Endothelial cell (in vitro differentiated cells): ENCODE measurements around the gene EPB42. TPM values are rescaled to one million over a fixed set of nuclear protein-coding genes. Genes with fewer than 3 reads are reported as not detected.

ENCODE experiments used
- DNase-seq: peaks from one replicate; pipeline ENCODE4 v3.0.0; 2021; ENCODE audit warnings: low spot score
- H3K27ac Mint-ChIP-seq: one replicate; pipeline ENCODE4 v1.8.0; 2021; ENCODE audit warnings: mixed read lengths, inconsistent platforms; ENCODE audit not compliant: unreplicated experiment
- H3K27me3 Mint-ChIP-seq: one replicate; pipeline ENCODE4 v1.8.0; 2021; ENCODE audit warnings: mild to moderate bottlenecking, moderate library complexity, mixed read lengths, inconsistent platforms; ENCODE audit not compliant: unreplicated experiment
- H3K36me3 Mint-ChIP-seq: one replicate; pipeline ENCODE4 v1.8.0; 2021; ENCODE audit warnings: mild to moderate bottlenecking, low read depth, mixed read lengths, inconsistent platforms; ENCODE audit not compliant: unreplicated experiment
- H3K4me1 Mint-ChIP-seq: one replicate; pipeline ENCODE4 v1.8.0; 2021; ENCODE audit warnings: mild to moderate bottlenecking, mixed read lengths, inconsistent platforms; ENCODE audit not compliant: unreplicated experiment
- H3K4me3 Mint-ChIP-seq: one replicate; pipeline ENCODE4 v1.8.0; 2021; ENCODE audit warnings: mild to moderate bottlenecking, mixed read lengths, inconsistent platforms; ENCODE audit not compliant: unreplicated experiment
- H3K9me3 Mint-ChIP-seq: one replicate; pipeline ENCODE4 v1.8.0; 2021; ENCODE audit warnings: mixed read lengths, inconsistent platforms; ENCODE audit not compliant: unreplicated experiment
- total RNA-seq: library from RNA; stranded (reverse); fragmentation: NEBNext Ultra II Directional; extraction: Animal tissue kit (Norgen Biotek cat#: 25700); gene quantifications from one replicate; pipeline ENCODE4 v1.2.1, GENCODE V29; 2021; ENCODE audit not compliant: unreplicated experiment
- TF ChIP-seq, protein P1 (sequence below): fragments of 200-600 bp; sonication (generic); IDR thresholded peaks from one replicate; pipeline ENCODE4 v1.5.0; 2021; ENCODE audit warnings: antibody characterized with exemption; ENCODE audit not compliant: unreplicated experiment

Gene EPB42
- total RNA-seq, 1 donor from 2014 or later = not detected

DNA sequence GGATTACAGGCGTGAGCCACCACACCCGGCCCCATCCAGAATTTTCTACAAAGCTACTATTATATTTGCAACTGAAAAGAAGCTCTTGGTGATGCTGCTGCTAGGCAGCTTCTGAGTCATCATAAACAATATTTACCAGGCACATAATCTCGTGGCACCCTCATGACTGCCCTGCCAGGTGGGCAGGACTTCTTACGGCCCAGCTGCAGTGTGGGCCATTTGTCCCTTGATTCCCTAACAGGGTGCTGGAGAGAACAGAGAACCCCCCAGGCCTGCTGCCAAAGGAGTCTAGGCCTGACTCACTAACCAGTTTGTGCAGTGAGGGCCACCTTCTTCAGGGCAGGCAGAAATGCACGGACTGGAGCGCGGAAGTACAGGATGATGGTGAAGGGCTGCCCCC, 4.9 kb downstream of the EPB42 start:
- no peak overlapping the region for H3K4me3 Mint-ChIP-seq

DNA sequence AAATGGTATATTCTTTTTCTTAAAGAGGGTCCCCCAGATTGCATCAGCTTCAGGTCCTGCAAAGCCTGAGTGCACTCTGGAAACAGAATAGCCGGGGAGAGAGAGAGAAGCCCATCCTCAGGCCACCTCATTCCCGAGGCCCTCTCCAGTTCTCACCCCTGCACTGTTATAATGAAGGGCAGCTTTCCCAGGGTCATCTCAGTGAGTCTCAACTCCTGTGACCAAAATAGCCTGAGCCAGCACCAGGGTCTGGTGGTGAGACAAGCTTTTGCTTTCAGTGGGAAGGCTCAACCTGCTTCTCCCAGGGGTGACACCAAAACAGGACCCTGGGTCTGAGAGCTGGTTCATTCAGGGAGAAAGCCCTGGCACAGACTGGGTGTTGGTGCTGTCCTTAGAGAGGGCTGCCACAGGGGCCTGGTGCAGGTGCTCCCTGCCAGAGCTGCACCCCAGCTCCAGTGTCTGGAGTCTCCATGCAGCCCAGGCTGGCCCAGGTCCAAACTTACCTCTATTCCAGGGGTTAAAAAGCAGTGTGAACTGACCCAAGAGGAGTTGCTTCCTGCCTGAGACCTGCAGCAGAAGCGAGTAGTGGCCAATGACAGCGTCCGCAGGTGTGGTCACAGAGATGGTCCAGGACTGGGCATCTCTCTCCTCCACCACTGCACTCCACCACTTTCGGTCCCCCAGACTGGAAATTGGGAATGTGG, 6.1 kb downstream of the EPB42 start:
- TF ChIP-seq, protein P1, sequence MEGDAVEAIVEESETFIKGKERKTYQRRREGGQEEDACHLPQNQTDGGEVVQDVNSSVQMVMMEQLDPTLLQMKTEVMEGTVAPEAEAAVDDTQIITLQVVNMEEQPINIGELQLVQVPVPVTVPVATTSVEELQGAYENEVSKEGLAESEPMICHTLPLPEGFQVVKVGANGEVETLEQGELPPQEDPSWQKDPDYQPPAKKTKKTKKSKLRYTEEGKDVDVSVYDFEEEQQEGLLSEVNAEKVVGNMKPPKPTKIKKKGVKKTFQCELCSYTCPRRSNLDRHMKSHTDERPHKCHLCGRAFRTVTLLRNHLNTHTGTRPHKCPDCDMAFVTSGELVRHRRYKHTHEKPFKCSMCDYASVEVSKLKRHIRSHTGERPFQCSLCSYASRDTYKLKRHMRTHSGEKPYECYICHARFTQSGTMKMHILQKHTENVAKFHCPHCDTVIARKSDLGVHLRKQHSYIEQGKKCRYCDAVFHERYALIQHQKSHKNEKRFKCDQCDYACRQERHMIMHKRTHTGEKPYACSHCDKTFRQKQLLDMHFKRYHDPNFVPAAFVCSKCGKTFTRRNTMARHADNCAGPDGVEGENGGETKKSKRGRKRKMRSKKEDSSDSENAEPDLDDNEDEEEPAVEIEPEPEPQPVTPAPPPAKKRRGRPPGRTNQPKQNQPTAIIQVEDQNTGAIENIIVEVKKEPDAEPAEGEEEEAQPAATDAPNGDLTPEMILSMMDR = no peak
- H3K36me3 Mint-ChIP-seq = no peaks in the 10 kb centered on the region
- no peak overlapping the region for H3K27ac Mint-ChIP-seq
- no peaks in the 10 kb centered on the region for H3K4me1 Mint-ChIP-seq
- no peak overlapping the region for H3K4me3 Mint-ChIP-seq
- H3K27me3 Mint-ChIP-seq = peaks cover 7% of the 10 kb centered on the region
- no peak for DNase-seq
- H3K9me3 Mint-ChIP-seq = no peaks in the 10 kb centered on the region

More for the DNA sequence above, 4.9 kb downstream of the EPB42 start:
- DNase-seq = no peak
- Mint-ChIP-seq H3K9me3 (no peaks in the 10 kb centered on the region), H3K27me3 (peaks cover 4% of the 10 kb centered on the region), H3K27ac (no peak overlapping the region), H3K36me3 (no peaks in the 10 kb centered on the region), H3K4me1 (no peaks in the 10 kb centered on the region)
- TF ChIP-seq, protein P1 = no peak

DNA sequence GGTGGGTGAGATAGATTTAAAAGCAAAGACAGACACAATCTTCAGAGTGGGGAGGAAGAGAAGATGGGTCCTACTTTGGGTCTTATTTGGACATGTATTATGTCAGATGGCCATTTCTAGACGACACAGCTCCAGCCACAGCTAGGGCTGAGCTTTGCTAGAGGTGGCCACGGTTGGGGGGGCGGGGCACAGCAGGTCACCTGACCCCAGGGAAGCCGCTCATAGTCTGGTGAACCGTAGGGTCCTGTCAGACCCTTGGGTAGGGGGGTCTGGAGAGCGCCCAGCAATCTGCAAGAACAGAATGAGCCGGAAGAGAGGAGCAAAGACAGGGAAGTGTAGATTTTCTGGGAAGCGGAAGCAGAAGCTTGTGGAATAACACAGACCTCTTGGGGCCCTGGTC, 6.6 kb downstream of the EPB42 start:
- no peak overlapping the region for H3K4me3 Mint-ChIP-seq
- H3K27ac Mint-ChIP-seq = no peak overlapping the region
- H3K36me3 Mint-ChIP-seq = no peaks in the 10 kb centered on the region
- DNase-seq = no peak
- no peaks in the 10 kb centered on the region for H3K9me3 Mint-ChIP-seq
- TF ChIP-seq, protein P1 = no peak
- peaks cover 10% of the 10 kb centered on the region for H3K27me3 Mint-ChIP-seq
- H3K4me1 Mint-ChIP-seq = no peaks in the 10 kb centered on the region

DNA sequence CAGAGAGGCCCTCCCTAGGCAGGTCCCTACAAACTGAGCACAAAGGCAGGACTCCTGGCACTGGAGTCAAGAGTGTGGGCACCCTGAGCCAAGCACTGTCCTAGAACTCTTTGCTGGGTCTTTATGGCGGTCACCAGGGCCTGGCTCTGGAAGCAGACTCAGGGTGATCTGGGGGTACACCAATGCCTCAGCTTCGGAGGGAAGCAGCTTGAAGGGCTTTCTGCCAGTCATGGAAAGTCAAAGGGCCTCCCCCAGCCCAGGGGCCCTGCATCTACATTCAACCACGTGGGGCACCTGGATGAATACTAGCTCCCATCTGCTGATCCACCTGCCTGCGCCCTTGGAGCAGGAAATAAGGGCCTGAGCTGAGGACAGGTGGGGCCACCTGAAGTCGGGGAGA, 7.4 kb downstream of the EPB42 start:
- no peaks in the 10 kb centered on the region for H3K4me1 Mint-ChIP-seq
- peaks cover 10% of the 10 kb centered on the region for H3K27me3 Mint-ChIP-seq
- H3K4me3 Mint-ChIP-seq = no peak overlapping the region
- H3K27ac Mint-ChIP-seq = no peak overlapping the region
- no peaks in the 10 kb centered on the region for H3K9me3 Mint-ChIP-seq
- no peak for DNase-seq
- TF ChIP-seq, protein P1 = no peak
- H3K36me3 Mint-ChIP-seq = no peaks in the 10 kb centered on the region

DNA sequence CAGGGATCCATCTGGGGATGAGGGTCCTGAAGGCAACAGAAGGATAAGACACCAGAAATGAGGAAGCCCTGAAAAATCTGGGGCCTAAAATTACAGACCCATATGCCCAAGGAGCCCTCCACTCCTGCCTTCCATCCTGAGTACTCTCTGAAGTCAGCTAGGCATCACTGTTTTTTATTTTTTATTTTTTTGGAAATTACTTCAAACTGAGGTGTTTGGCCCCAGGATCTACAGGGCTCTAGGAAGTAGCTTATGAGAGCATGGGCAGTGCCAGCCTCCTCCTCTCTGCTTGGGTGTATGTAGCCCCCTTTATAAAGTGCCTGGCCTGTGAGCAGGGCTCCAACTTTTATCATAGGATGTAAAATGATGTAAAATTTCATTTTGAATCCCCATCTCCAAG, 7.9 kb downstream of the EPB42 start:
- H3K36me3 Mint-ChIP-seq = no peaks in the 10 kb centered on the region
- DNase-seq = no peak
- TF ChIP-seq, protein P1 = no peak
- H3K4me1 Mint-ChIP-seq = no peaks in the 10 kb centered on the region
- H3K27ac Mint-ChIP-seq = no peak overlapping the region
- H3K4me3 Mint-ChIP-seq = no peak overlapping the region
- no peaks in the 10 kb centered on the region for H3K9me3 Mint-ChIP-seq
- H3K27me3 Mint-ChIP-seq = peaks cover 10% of the 10 kb centered on the region
